ENCODE data around the gene EMILIN3. TPM values are rescaled to one million over a fixed set of nuclear protein-coding genes. Genes with fewer than 3 reads are reported as not detected.

EMILIN3 gene, protein sequence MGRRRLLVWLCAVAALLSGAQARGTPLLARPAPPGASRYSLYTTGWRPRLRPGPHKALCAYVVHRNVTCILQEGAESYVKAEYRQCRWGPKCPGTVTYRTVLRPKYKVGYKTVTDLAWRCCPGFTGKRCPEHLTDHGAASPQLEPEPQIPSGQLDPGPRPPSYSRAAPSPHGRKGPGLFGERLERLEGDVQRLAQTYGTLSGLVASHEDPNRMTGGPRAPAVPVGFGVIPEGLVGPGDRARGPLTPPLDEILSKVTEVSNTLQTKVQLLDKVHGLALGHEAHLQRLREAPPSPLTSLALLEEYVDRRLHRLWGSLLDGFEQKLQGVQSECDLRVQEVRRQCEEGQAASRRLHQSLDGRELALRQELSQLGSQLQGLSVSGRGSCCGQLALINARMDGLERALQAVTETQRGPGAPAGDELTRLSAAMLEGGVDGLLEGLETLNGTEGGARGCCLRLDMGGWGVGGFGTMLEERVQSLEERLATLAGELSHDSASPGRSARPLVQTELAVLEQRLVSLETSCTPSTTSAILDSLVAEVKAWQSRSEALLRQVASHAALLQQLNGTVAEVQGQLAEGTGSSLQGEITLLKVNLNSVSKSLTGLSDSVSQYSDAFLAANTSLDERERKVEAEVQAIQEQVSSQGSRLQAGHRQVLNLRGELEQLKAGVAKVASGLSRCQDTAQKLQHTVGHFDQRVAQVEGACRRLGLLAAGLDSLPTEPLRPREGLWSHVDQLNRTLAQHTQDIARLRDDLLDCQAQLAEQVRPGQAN
- 0.02 and 0.08 TPM in 2 replicates for polyA plus RNA-seq (2012; rRNA removed)
- polyA plus RNA-seq (2012; cell fraction: cytosol; rRNA removed) = 0.04 and 0.09 TPM in 2 replicates
- polyA plus RNA-seq (2012; cell fraction: nucleus; rRNA removed) = 0.02 TPM in 2 replicates

DNA sequence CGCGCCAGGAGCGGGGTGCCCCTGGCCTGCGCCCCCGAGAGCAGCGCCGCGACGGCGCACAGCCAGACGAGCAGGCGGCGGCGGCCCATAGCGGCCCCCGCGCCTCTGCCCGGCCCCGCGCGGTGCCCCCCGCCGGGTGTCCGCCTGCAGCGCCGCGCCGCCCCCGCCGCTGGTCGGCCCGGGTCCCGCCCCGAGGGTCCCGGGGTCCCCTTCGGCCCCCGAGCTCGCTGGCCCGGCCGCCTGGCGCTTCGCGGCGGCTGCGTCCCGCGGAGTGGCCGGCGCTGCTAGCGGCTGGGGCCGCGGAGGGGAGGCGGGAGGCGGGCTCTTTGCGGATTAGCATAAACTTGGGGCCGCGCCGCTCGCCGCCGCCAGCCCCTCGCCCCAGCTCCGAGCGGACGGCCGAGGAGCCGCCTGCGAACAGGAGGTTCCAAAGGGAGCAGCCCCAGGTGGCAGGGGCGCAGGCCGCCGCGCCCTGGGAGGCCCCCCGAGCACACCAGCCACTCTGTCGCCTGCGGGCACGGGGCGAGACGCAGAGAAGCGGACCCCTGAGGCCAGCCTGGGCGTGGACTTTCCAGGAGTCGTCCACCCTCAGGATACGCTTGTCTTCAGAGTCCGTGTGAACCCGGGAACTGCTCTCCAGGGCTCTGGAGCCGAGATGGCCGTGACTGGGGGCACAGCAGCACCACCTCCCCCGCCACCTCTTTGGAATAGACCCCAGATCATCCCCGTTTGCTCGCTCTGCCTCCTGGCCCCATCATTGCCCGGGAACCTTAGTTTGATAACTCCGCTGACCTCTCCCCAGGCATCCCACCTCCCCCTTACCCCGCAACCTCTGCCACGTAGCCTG, at the start of gene EMILIN3:
TSS of gene EMILIN3 (minus strand) at position 273 of the 847 bp plus-strand sequence. CDS start at position 89, 184 bp downstream.
- peaks cover 0 to 6% of the 10 kb centered on the region in 2 experiments; a peak in 1 of 4 replicates for H3K4me1 ChIP-seq (ENCODE audit: control insufficient read depth in 1 of 2, insufficient read depth in 2 of 2, low read depth in 1 of 2, low read length in 1 of 2)
- peak; percentile 85 for DNase-seq
- H3K9ac ChIP-seq = no peak within 1 kb of the TSS
- peak within 1 kb of the TSS; percentile 24; the same call in 1 of the 2 replicates for H3K4me2 ChIP-seq
- ChIA-PET POLR2A (interaction anchor here (1.3 kb wide), 1 partner anchor 16 kb away, joined by 3 read pairs; no protein-coding TSS in a partner anchor), CTCF (no interaction called here)
- H3K9me3 ChIP-seq = no peaks in the 10 kb centered on the region
- WGBS (ENCODE audit: low lambda C conversion rate) = 61% methylated on average over 17 of the region's 93 CpGs
- no peaks in the 10 kb centered on the region for H4K20me1 ChIP-seq (ENCODE audit: insufficient read depth)
- peaks cover 43% of the 10 kb centered on the region for H3K27me3 ChIP-seq (ENCODE audit: insufficient read depth)
- H3K27ac ChIP-seq (ENCODE audit: low read depth in 2 of 2, low read length in 1 of 2) = no peak within 1 kb of the TSS
- H3F3A ChIP-seq (replicated peaks; ENCODE audit: insufficient read depth) = no peaks in the 10 kb centered on the region
- no peaks in the 10 kb centered on the region for H3K36me3 ChIP-seq (replicated peaks in 1 of 2; ENCODE audit: control insufficient read depth in 1 of 2, insufficient read depth in 2 of 2, low read length in 1 of 2)
- no peaks in the 10 kb centered on the region for H3K79me2 ChIP-seq (ENCODE audit: insufficient read depth)
- no peak within 1 kb of the TSS for H2AFZ ChIP-seq (ENCODE audit: low read depth)
- H3K4me3 ChIP-seq (ENCODE audit: low read depth in 2 of 2, low read length in 1 of 2) = peak within 1 kb of the TSS in 1 of 2 experiments; percentile 27; a peak in 1 of 4 replicates
- H3K9me2 ChIP-seq = no peaks in the 10 kb centered on the region
- TF ChIP-seq, protein P1, sequence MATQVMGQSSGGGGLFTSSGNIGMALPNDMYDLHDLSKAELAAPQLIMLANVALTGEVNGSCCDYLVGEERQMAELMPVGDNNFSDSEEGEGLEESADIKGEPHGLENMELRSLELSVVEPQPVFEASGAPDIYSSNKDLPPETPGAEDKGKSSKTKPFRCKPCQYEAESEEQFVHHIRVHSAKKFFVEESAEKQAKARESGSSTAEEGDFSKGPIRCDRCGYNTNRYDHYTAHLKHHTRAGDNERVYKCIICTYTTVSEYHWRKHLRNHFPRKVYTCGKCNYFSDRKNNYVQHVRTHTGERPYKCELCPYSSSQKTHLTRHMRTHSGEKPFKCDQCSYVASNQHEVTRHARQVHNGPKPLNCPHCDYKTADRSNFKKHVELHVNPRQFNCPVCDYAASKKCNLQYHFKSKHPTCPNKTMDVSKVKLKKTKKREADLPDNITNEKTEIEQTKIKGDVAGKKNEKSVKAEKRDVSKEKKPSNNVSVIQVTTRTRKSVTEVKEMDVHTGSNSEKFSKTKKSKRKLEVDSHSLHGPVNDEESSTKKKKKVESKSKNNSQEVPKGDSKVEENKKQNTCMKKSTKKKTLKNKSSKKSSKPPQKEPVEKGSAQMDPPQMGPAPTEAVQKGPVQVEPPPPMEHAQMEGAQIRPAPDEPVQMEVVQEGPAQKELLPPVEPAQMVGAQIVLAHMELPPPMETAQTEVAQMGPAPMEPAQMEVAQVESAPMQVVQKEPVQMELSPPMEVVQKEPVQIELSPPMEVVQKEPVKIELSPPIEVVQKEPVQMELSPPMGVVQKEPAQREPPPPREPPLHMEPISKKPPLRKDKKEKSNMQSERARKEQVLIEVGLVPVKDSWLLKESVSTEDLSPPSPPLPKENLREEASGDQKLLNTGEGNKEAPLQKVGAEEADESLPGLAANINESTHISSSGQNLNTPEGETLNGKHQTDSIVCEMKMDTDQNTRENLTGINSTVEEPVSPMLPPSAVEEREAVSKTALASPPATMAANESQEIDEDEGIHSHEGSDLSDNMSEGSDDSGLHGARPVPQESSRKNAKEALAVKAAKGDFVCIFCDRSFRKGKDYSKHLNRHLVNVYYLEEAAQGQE (IDR thresholded peaks at IDR 0.05; ENCODE audit: low read depth, low read length) = no peak
- TF ChIP-seq FOXM1 (IDR thresholded peaks at IDR 0.05; ENCODE audit: low read depth) (no peak), CHD2 (IDR thresholded peaks at IDR 0.05; ENCODE audit: low read length, partially characterized antibody) (no peak), TCF12 (IDR thresholded peaks at IDR 0.05) (no peak), GATA2 (CRISPR knock-in tag; IDR thresholded peaks at IDR 0.05) (no peak)
- TF ChIP-seq, protein P2, sequence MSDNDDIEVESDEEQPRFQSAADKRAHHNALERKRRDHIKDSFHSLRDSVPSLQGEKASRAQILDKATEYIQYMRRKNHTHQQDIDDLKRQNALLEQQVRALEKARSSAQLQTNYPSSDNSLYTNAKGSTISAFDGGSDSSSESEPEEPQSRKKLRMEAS (IDR thresholded peaks at IDR 0.05; ENCODE audit: low read depth) = no peak

DNA sequence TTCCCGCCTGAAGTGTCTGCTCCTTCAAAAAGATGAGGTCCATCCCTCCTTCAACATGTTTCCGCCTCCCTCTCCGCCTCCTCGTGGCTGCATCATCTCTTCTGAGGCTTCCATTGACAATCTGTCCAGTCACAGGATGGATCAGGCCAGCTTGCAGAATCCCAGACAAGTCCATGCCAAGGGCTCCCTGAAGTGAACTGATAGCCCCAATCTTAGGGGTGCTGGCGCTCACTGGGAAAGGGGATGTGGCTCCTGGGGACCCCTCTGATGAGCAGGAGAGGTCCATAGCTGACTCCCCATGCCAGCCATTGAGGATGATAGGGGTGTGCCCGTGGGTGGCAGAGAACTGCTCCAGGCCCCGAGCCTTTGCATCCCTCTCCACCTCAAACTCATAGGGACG, 48.6 kb upstream of the EMILIN3 start:
- Histone ChIP-seq H4K20me1 (ENCODE audit: insufficient read depth) (no peaks in the 10 kb centered on the region), H3K9me3 (no peaks in the 10 kb centered on the region), H3K9me2 (no peaks in the 10 kb centered on the region), H3K27ac (ENCODE audit: low read depth in 2 of 2, low read length in 1 of 2) (no peak overlapping the region), H3K4me1 (ENCODE audit: control insufficient read depth in 1 of 2, insufficient read depth in 2 of 2, low read depth in 1 of 2, low read length in 1 of 2) (no peaks in the 10 kb centered on the region; a peak in 1 of 4 replicates), H3K79me2 (ENCODE audit: insufficient read depth) (no peaks in the 10 kb centered on the region), H2AFZ (ENCODE audit: low read depth) (no peak overlapping the region), H3K9ac (no peak overlapping the region), H3K4me3 (ENCODE audit: low read depth in 2 of 2, low read length in 1 of 2) (no peak overlapping the region), H3K27me3 (ENCODE audit: insufficient read depth) (no peaks in the 10 kb centered on the region), H3K4me2 (no peak overlapping the region), H3F3A (replicated peaks; ENCODE audit: insufficient read depth) (no peaks in the 10 kb centered on the region), H3K36me3 (replicated peaks in 1 of 2; ENCODE audit: control insufficient read depth in 1 of 2, insufficient read depth in 2 of 2, low read length in 1 of 2) (peaks cover 47 to 91% of the 10 kb centered on the region in 2 experiments)
- POLR2A ChIA-PET = no interaction called here
- CTCF ChIA-PET = interaction anchor here (0.6 to 1.3 kb wide), 2 partner anchors 75 to 447 kb away, joined by 3 to 4 read pairs; partner anchors contain the start of gene LPIN3
- no peak for DNase-seq
- WGBS (ENCODE audit: low lambda C conversion rate) = 97% methylated on average over 7 of the region's 8 CpGs
- TF ChIP-seq YY1 (IDR thresholded peaks at IDR 0.05; ENCODE audit: low read depth) (no peak), RXRA (IDR thresholded peaks at IDR 0.05; ENCODE audit: borderline replicate concordance, low read depth) (no peak), EP300 (IDR thresholded peaks at IDR 0.05; ENCODE audit: borderline replicate concordance in 1 of 2, low read depth in 1 of 2, low read length in 1 of 2) (no peak), SMC3 (IDR thresholded peaks at IDR 0.05; ENCODE audit: low read depth, low read length) (no peak), NFIC (IDR thresholded peaks at IDR 0.05; ENCODE audit: borderline replicate concordance) (no peak), TAF1 (IDR thresholded peaks at IDR 0.05; ENCODE audit: borderline replicate concordance, low read depth, low read length) (no peak), RCOR1 (IDR thresholded peaks at IDR 0.05; ENCODE audit: low read length) (no peak), MEF2A (IDR thresholded peaks at IDR 0.05; ENCODE audit: borderline replicate concordance, low read depth) (no peak), POLR2AphosphoS5 (IDR thresholded peaks at IDR 0.05; ENCODE audit: low read depth, low read length) (no peak), TCF12 (IDR thresholded peaks at IDR 0.05) (no peak), RAD21 (IDR thresholded peaks at IDR 0.05; ENCODE audit: low read length) (no peak)
- TF ChIP-seq, protein P3, sequence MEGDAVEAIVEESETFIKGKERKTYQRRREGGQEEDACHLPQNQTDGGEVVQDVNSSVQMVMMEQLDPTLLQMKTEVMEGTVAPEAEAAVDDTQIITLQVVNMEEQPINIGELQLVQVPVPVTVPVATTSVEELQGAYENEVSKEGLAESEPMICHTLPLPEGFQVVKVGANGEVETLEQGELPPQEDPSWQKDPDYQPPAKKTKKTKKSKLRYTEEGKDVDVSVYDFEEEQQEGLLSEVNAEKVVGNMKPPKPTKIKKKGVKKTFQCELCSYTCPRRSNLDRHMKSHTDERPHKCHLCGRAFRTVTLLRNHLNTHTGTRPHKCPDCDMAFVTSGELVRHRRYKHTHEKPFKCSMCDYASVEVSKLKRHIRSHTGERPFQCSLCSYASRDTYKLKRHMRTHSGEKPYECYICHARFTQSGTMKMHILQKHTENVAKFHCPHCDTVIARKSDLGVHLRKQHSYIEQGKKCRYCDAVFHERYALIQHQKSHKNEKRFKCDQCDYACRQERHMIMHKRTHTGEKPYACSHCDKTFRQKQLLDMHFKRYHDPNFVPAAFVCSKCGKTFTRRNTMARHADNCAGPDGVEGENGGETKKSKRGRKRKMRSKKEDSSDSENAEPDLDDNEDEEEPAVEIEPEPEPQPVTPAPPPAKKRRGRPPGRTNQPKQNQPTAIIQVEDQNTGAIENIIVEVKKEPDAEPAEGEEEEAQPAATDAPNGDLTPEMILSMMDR (IDR thresholded peaks at IDR 0.05) = no peak
